Neural cell (in vitro differentiated cells): Measurements from ENCODE around the gene SYNGR1. TPM values are rescaled to one million over a fixed set of nuclear protein-coding genes. Genes with fewer than 3 reads are reported as not detected.

ENCODE experiments used
- H2AFZ ChIP-seq: fragments of 200-600, 300-800 bp; sonication (generic), shearing (Covaris generic); 2 replicates; pipeline ENCODE4 v1.6.0; 2014; ENCODE audit warnings: low read depth, mild to moderate bottlenecking, antibody characterized with exemption, low read length, moderate library complexity
- H3F3A ChIP-seq: fragments of 200-600 bp; shearing (Covaris generic); 2 replicates; pipeline ENCODE4 v1.6.1; 2016; ENCODE audit warnings: mild to moderate bottlenecking, moderate library complexity, mixed read lengths, antibody characterized with exemption, low read length; ENCODE audit not compliant: insufficient read depth, poor library complexity, severe bottlenecking
- H3K27ac ChIP-seq: fragments of 200-600, 300-800 bp; sonication (generic), shearing (Covaris generic); 2 replicates; pipeline ENCODE4 v1.5.1; 2014; ENCODE audit warnings: mild to moderate bottlenecking, low read length, moderate library complexity
- H3K27me3 ChIP-seq: fragments of 300-800, 200-600 bp; sonication (generic), shearing (Covaris generic); 2 replicates; pipeline ENCODE4 v1.6.0; 2014; ENCODE audit warnings: mild to moderate bottlenecking, low read depth, low read length, moderate library complexity; ENCODE audit not compliant: insufficient read depth
- H3K36me3 ChIP-seq: fragments of 300-800, 200-600 bp; sonication (generic), shearing (Covaris generic); 2 replicates; pipeline ENCODE4 v1.5.1; 2014; ENCODE audit warnings: mild to moderate bottlenecking, antibody characterized with exemption, low read length, moderate library complexity; ENCODE audit not compliant: insufficient read depth
- H3K4me2 ChIP-seq: fragments of 300-800, 200-600 bp; sonication (generic), shearing (Covaris generic); 2 replicates; pipeline ENCODE4 v1.6.0; 2014; ENCODE audit warnings: mild to moderate bottlenecking, low read length
- H3K4me3 ChIP-seq: fragments of 300-800, 200-600 bp; sonication (generic), shearing (Covaris generic); 2 replicates; pipeline ENCODE4 v1.5.1; 2014; ENCODE audit warnings: mild to moderate bottlenecking, low read length, moderate library complexity
- H3K79me2 ChIP-seq: fragments of 200-600 bp; shearing (Covaris generic); replicated peaks from 2 replicates; pipeline ENCODE4 v1.6.0; 2014; ENCODE audit warnings: mild to moderate bottlenecking, low read length, moderate library complexity; ENCODE audit not compliant: insufficient read depth
- H3K9ac ChIP-seq: fragments of 300-800, 200-600 bp; sonication (generic), shearing (Covaris generic); 2 replicates; pipeline ENCODE4 v1.6.1; 2016; ENCODE audit warnings: mild to moderate bottlenecking, low read length, mixed read lengths
- H3K9me2 ChIP-seq: fragments of 200-600 bp; shearing (Covaris generic); 2 replicates; pipeline ENCODE4 v1.6.1; 2016; ENCODE audit warnings: mild to moderate bottlenecking, low read length, mixed read lengths; ENCODE audit not compliant: insufficient read depth
- H3K9me3 ChIP-seq: fragments of 200-600, 300-800 bp; sonication (generic), shearing (Covaris generic); 2 replicates; pipeline ENCODE4 v1.6.1; 2016; ENCODE audit warnings: mild to moderate bottlenecking, mixed run types, low read length, moderate library complexity, mixed read lengths
- H4K20me1 ChIP-seq: fragments of 200-600 bp; shearing (Covaris generic); 2 replicates; pipeline ENCODE4 v1.6.1; 2016; ENCODE audit warnings: mild to moderate bottlenecking, mixed run types; ENCODE audit not compliant: insufficient read depth
- EP300 ChIP-seq: fragments of 450-650 bp; conservative IDR thresholded peaks from 2 replicates; pipeline ENCODE4 v1.6.1; 2014; ENCODE audit warnings: antibody characterized with exemption, mild to moderate bottlenecking, moderate library complexity; ENCODE audit not compliant: poor library complexity, severe bottlenecking
- EZH2 ChIP-seq: fragments of 200-600, 300-800 bp; shearing (Covaris generic), sonication (generic); IDR thresholded peaks from 2 replicates; pipeline ENCODE4 v1.6.1; 2014; ENCODE audit warnings: antibody characterized with exemption, low read length, borderline replicate concordance, mild to moderate bottlenecking; ENCODE audit not compliant: insufficient read depth, poor library complexity, severe bottlenecking
- MXI1 ChIP-seq: fragments of 450-650 bp; conservative IDR thresholded peaks from 2 replicates; pipeline ENCODE4 v1.6.1; 2014; ENCODE audit warnings: antibody characterized with exemption, mild to moderate bottlenecking; ENCODE audit not compliant: poor library complexity, severe bottlenecking
- POLR2AphosphoS5 ChIP-seq: IDR thresholded peaks from 2 replicates; pipeline ENCODE4 v1.6.1; 2012
- RAD21 ChIP-seq: fragments of 450-650 bp; conservative IDR thresholded peaks from 2 replicates; pipeline ENCODE4 v1.6.1; 2014; ENCODE audit warnings: antibody characterized with exemption, mild to moderate bottlenecking, moderate library complexity
- SMC3 ChIP-seq: fragments of 450-650 bp; conservative IDR thresholded peaks from 2 replicates; pipeline ENCODE4 v1.6.1; 2014; ENCODE audit warnings: antibody characterized with exemption, mild to moderate bottlenecking, moderate library complexity; ENCODE audit not compliant: poor library complexity
- TAF1 ChIP-seq: IDR thresholded peaks from 2 replicates; pipeline ENCODE4 v1.6.1; 2012; ENCODE audit warnings: low read depth
- polyA plus RNA-seq: library from polyadenylated mRNA; depleted of rRNA; stranded (reverse); fragments of >200 nt; gene quantifications from 2 replicates; pipeline ENCODE4 v1.2.3, GENCODE V29; 2014
- TF ChIP-seq, protein P1 (sequence below): fragments of 450-650 bp; IDR thresholded peaks from 2 replicates; pipeline ENCODE4 v1.5.1; 2014; ENCODE audit warnings: antibody characterized with exemption, mild to moderate bottlenecking, moderate library complexity; ENCODE audit not compliant: poor library complexity, severe bottlenecking
- TF ChIP-seq, protein P2 (sequence below): IDR thresholded peaks from 2 replicates; pipeline ENCODE4 v1.6.1; 2012; ENCODE audit warnings: borderline replicate concordance

SYNGR1 gene
- polyA plus RNA-seq, 1 donor from 2014 or later: 68.4 TPM

DNA sequence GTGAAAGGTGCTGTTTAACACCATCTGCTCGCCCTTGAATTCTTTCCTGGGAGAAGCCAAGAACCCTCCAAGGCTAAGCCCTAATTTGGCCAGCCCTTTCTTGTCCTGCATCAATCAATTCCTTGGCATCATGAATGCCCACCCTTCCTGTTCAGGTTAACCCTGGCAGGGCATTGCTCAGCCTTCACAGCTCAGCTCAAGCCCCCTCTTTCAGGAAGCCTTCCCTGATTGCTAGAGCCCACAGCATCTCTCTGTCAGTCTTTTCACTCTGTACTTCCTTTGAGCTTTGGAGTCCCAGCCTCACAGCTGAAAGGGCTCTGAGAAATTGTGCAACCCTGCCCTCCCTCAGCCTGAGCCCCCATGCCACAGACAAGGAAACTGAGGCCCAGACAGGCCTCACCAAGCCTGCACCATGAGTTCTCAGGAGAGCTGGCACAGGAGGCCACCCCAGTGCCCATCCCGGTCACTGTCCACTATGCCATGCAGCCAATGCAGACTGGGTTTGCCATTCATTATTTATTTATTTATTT lies 47.3 kb upstream of the SYNGR1 start:
- no peak overlapping the region for H3K27ac ChIP-seq
- H3K9ac ChIP-seq: no peak overlapping the region
- no peaks in the 10 kb centered on the region for H3K9me3 ChIP-seq
- H3K79me2 ChIP-seq: no peaks in the 10 kb centered on the region
- no peaks in the 10 kb centered on the region for H3K9me2 ChIP-seq
- no peak overlapping the region for H2AFZ ChIP-seq
- TF ChIP-seq EZH2 (no peak), RAD21 (no peak), EP300 (no peak), SMC3 (no peak), POLR2AphosphoS5 (no peak), MXI1 (no peak), TAF1 (no peak)
- TF ChIP-seq, protein P1, sequence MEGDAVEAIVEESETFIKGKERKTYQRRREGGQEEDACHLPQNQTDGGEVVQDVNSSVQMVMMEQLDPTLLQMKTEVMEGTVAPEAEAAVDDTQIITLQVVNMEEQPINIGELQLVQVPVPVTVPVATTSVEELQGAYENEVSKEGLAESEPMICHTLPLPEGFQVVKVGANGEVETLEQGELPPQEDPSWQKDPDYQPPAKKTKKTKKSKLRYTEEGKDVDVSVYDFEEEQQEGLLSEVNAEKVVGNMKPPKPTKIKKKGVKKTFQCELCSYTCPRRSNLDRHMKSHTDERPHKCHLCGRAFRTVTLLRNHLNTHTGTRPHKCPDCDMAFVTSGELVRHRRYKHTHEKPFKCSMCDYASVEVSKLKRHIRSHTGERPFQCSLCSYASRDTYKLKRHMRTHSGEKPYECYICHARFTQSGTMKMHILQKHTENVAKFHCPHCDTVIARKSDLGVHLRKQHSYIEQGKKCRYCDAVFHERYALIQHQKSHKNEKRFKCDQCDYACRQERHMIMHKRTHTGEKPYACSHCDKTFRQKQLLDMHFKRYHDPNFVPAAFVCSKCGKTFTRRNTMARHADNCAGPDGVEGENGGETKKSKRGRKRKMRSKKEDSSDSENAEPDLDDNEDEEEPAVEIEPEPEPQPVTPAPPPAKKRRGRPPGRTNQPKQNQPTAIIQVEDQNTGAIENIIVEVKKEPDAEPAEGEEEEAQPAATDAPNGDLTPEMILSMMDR: no peak
- TF ChIP-seq, protein P2, sequence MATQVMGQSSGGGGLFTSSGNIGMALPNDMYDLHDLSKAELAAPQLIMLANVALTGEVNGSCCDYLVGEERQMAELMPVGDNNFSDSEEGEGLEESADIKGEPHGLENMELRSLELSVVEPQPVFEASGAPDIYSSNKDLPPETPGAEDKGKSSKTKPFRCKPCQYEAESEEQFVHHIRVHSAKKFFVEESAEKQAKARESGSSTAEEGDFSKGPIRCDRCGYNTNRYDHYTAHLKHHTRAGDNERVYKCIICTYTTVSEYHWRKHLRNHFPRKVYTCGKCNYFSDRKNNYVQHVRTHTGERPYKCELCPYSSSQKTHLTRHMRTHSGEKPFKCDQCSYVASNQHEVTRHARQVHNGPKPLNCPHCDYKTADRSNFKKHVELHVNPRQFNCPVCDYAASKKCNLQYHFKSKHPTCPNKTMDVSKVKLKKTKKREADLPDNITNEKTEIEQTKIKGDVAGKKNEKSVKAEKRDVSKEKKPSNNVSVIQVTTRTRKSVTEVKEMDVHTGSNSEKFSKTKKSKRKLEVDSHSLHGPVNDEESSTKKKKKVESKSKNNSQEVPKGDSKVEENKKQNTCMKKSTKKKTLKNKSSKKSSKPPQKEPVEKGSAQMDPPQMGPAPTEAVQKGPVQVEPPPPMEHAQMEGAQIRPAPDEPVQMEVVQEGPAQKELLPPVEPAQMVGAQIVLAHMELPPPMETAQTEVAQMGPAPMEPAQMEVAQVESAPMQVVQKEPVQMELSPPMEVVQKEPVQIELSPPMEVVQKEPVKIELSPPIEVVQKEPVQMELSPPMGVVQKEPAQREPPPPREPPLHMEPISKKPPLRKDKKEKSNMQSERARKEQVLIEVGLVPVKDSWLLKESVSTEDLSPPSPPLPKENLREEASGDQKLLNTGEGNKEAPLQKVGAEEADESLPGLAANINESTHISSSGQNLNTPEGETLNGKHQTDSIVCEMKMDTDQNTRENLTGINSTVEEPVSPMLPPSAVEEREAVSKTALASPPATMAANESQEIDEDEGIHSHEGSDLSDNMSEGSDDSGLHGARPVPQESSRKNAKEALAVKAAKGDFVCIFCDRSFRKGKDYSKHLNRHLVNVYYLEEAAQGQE: no peak
- H3K4me2 ChIP-seq: no peak overlapping the region
- no peaks in the 10 kb centered on the region for H3K27me3 ChIP-seq
- H3F3A ChIP-seq: no peaks in the 10 kb centered on the region
- no peak overlapping the region for H3K4me3 ChIP-seq
- no peaks in the 10 kb centered on the region for H3K36me3 ChIP-seq
- H4K20me1 ChIP-seq: no peaks in the 10 kb centered on the region

DNA sequence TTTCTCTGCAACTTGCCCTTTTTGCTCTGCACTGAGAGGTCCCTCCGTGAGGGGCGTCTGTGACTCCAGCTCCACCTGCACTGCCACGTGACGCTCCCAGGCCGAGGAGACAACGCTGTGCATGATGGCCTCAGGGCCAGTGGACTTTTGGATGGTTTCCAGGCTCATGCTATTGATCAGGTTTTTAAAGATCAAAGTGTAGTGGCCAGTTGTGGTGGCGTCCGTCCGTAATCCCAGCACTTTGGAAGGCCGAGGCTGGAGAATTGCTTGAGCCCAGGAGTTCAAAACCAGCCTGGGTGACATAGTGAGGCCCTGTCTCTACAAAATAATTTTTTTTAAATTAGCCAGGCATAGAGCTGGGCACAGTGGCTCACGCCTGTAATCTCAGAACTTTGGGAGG lies 46.4 kb upstream of the SYNGR1 start:
- H3K27ac ChIP-seq: no peak overlapping the region
- H2AFZ ChIP-seq: no peak overlapping the region
- no peak overlapping the region for H3K4me2 ChIP-seq
- no peaks in the 10 kb centered on the region for H4K20me1 ChIP-seq
- H3K79me2 ChIP-seq: no peaks in the 10 kb centered on the region
- H3K4me3 ChIP-seq: no peak overlapping the region
- no peaks in the 10 kb centered on the region for H3K9me2 ChIP-seq
- no peaks in the 10 kb centered on the region for H3F3A ChIP-seq
- no peaks in the 10 kb centered on the region for H3K27me3 ChIP-seq
- TF ChIP-seq SMC3: no peak
- no peak for TF ChIP-seq TAF1
- TF ChIP-seq EP300: no peak
- TF ChIP-seq, protein P2: no peak
- TF ChIP-seq RAD21: no peak
- TF ChIP-seq MXI1: no peak
- no peak for TF ChIP-seq EZH2
- TF ChIP-seq, protein P1: no peak
- TF ChIP-seq POLR2AphosphoS5: no peak
- H3K9me3 ChIP-seq: no peaks in the 10 kb centered on the region
- no peaks in the 10 kb centered on the region for H3K36me3 ChIP-seq
- no peak overlapping the region for H3K9ac ChIP-seq
